HEK293T (cell line): ENCODE results near the gene EVA1B.

Experiments
- CTCF ChIA-PET: fragments of 350-600 bp; formaldehyde crosslinking; extraction: SDS; loops from one replicate; lab custom pipeline; 2021; ENCODE audit warnings: antibody characterized with exemption, inconsistent platforms; lab: Yijun Ruan, JAX
- POLR2A ChIA-PET: fragments of 350-600 bp; formaldehyde crosslinking; extraction: SDS; loops from one replicate; lab custom pipeline; 2020; ENCODE audit warnings: antibody characterized with exemption, inconsistent platforms; lab: Yijun Ruan, JAX
- DNase-seq: peaks from one replicate; pipeline ENCODE4 v3.0.0; 2012; ENCODE audit warnings: mixed read lengths; ENCODE audit errors: extremely low spot score
- ARNT ChIP-seq: fragments of 450-650 bp; IDR thresholded peaks from 2 replicates; pipeline ENCODE4 v1.6.1; 2017; ENCODE audit warnings: mild to moderate bottlenecking
- BHLHE40 ChIP-seq: fragments of 450-650 bp; IDR thresholded peaks from 2 replicates; pipeline ENCODE4 v1.6.1; 2016; ENCODE audit warnings: mild to moderate bottlenecking, moderate library complexity, borderline replicate concordance
- CTBP1 ChIP-seq: fragments of 450-650 bp; IDR thresholded peaks from 2 replicates; pipeline ENCODE4 v1.6.1; 2016; ENCODE audit warnings: borderline replicate concordance
- ELF4 ChIP-seq: fragments of 450-650 bp; IDR thresholded peaks from 2 replicates; pipeline ENCODE4 v1.6.1; 2017; ENCODE audit warnings: antibody characterized with exemption
- FOXA1 ChIP-seq: fragments of 450-650 bp; IDR thresholded peaks from 2 replicates; pipeline ENCODE4 v1.6.1; 2016; ENCODE audit warnings: mild to moderate bottlenecking
- FOXK2 ChIP-seq: fragments of 450-650 bp; IDR thresholded peaks from 2 replicates; pipeline ENCODE4 v1.6.1; 2016; ENCODE audit warnings: mild to moderate bottlenecking
- FOXM1 ChIP-seq: fragments of 450-650 bp; IDR thresholded peaks from 2 replicates; pipeline ENCODE4 v1.6.1; 2017; ENCODE audit warnings: mild to moderate bottlenecking, borderline replicate concordance
- HDGF ChIP-seq: fragments of 450-650 bp; IDR thresholded peaks from 2 replicates; pipeline ENCODE4 v1.6.1; 2017; ENCODE audit warnings: antibody characterized with exemption, borderline replicate concordance
- L3MBTL2 ChIP-seq: fragments of 450-650 bp; conservative IDR thresholded peaks from 2 replicates; pipeline ENCODE4 v1.6.1; 2016; ENCODE audit warnings: mild to moderate bottlenecking
- LEF1 ChIP-seq: fragments of 450-650 bp; IDR thresholded peaks from 2 replicates; pipeline ENCODE4 v1.6.1; 2017; ENCODE audit warnings: mild to moderate bottlenecking, borderline replicate concordance
- NFRKB ChIP-seq: fragments of 450-650 bp; IDR thresholded peaks from 2 replicates; pipeline ENCODE4 v1.6.1; 2016; ENCODE audit warnings: mild to moderate bottlenecking, moderate library complexity
- SP1 ChIP-seq: fragments of 450-650 bp; IDR thresholded peaks from 2 replicates; pipeline ENCODE4 v1.6.1; 2017
- SUZ12 ChIP-seq: fragments of 450-650 bp; IDR thresholded peaks from 2 replicates; pipeline ENCODE4 v1.6.1; 2016; ENCODE audit warnings: mild to moderate bottlenecking
- TARDBP ChIP-seq: fragments of 450-650 bp; IDR thresholded peaks from 2 replicates; pipeline ENCODE4 v1.6.1; 2016
- ZNF384 ChIP-seq: fragments of 450-650 bp; IDR thresholded peaks from 2 replicates; pipeline ENCODE4 v1.6.1; 2016
- TF ChIP-seq, protein P1 (sequence below): fragments of 450-650 bp; IDR thresholded peaks from 2 replicates; pipeline ENCODE4 v1.6.1; 2016

The EVA1B gene

DNA sequence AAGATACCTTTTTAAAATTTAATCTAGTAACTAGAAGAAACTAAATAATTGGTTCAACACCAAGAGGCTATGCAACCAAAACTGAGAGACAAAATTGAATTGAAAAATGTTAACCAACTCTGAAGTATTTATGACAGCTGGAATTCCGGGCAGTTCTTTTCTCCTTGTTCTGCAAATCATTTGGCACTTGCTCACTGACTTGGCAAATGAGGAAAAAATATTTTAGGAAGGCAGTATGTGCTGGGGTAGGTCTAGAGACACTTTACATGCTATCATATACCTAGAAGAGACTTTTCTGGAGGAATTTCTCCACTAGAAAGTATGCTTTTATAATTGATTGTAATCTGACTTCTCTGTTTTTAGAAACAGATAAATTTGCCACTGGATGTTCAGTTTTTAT lies 39.4 kb downstream of the EVA1B start:
- CTCF ChIA-PET, result interaction anchor here (1.6 kb wide), 1 partner anchor 96 kb away, joined by 4 read pairs; no protein-coding TSS in a partner anchor
- DNase-seq, result no peak

DNA sequence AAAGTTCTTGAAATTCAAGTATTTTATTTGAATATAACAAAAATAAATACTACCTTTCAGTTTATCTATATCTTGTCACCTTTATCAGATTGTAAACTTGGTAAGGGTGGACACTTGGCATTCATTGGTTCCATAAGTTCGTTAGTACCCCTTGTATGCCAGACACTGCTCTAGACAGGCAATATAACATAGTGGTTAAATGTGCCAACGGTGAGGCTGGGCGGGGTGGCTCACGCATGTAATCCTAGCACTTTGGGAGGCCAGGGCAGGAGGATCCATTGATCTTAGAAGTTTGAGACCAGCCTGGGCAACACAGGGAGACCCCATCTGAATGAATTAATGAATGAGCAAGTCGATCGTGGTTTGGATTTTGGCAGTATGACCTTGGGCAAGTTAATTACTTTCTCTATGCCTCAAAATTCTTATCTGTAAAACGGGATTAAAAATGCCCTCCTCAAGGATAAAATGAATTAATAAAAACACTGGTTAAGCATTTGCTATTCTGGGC lies 43.6 kb downstream of the EVA1B start:
- no peak for DNase-seq
- ChIA-PET POLR2A (interaction anchor here (1.5 kb wide), 1 partner anchor 125 kb away, joined by 4 read pairs; no protein-coding TSS in a partner anchor), CTCF (interaction anchor here (0.6 to 3.0 kb wide), 2 partner anchors 14 to 130 kb away, joined by 4 to 9 read pairs; partner anchors contain the start of gene TRAPPC3)
- TF ChIP-seq HDGF, result no peak
- TF ChIP-seq L3MBTL2, result no peak
- TF ChIP-seq ELF4, result no peak
- no peak for TF ChIP-seq BHLHE40
- TF ChIP-seq SUZ12, result no peak
- TF ChIP-seq ARNT, result no peak
- no peak for TF ChIP-seq SP1
- TF ChIP-seq TARDBP, result no peak
- TF ChIP-seq, protein P1, sequence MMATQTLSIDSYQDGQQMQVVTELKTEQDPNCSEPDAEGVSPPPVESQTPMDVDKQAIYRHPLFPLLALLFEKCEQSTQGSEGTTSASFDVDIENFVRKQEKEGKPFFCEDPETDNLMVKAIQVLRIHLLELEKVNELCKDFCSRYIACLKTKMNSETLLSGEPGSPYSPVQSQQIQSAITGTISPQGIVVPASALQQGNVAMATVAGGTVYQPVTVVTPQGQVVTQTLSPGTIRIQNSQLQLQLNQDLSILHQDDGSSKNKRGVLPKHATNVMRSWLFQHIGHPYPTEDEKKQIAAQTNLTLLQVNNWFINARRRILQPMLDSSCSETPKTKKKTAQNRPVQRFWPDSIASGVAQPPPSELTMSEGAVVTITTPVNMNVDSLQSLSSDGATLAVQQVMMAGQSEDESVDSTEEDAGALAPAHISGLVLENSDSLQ, result no peak
- TF ChIP-seq NFRKB, result no peak

More for the DNA sequence above, 39.4 kb downstream of the EVA1B start:
- TF ChIP-seq FOXA1, result no peak
- no peak for TF ChIP-seq CTBP1
- TF ChIP-seq ZNF384, result no peak
- no peak for TF ChIP-seq LEF1
- TF ChIP-seq FOXM1, result no peak
- no peak for TF ChIP-seq NFRKB
- no peak for TF ChIP-seq HDGF
- TF ChIP-seq ARNT, result no peak
- TF ChIP-seq BHLHE40, result no peak
- TF ChIP-seq SUZ12, result no peak
- TF ChIP-seq TARDBP, result no peak
- TF ChIP-seq, protein P1, result no peak
- no peak for TF ChIP-seq ELF4
- no peak for TF ChIP-seq L3MBTL2
- no peak for TF ChIP-seq FOXK2
- TF ChIP-seq SP1, result no peak
- POLR2A ChIA-PET, result no interaction called here

DNA sequence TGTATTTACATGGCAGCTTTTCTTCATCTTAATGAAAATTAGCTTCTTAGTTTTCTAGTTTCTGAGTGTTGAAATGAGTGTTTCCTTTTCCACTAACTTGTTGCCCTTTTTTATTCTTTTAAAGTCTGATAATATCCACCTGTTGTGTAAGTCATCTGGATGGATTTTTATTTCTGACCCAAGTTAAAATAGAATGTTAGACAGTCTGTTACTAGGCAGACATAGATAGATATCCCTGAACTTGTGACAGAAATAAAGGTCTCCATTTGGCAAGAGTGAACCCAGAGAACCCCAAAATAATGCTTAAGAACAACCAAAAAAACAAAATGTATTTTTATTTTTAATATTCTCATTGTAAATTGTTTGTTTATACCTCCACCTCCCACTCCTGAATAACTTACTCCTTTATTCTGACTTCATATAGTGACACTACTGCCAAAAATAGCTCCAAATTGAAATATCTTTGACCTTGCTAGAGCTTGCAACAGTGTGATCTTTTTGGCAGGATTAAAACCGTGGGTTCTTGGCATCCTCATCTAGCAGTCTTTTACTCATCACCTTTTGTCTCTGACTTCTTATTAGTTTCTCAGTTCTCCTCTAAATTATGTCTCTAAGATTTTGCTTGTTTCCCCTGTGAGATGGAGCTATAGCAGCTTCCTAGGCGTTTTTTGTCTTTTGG lies 44.2 kb downstream of the EVA1B start:
- no peak for DNase-seq
- TF ChIP-seq FOXK2 (no peak), BHLHE40 (no peak), LEF1 (no peak), HDGF (no peak), TARDBP (no peak), ARNT (no peak), ZNF384 (no peak), FOXM1 (no peak), ELF4 (no peak), SUZ12 (no peak), NFRKB (no peak), L3MBTL2 (no peak), SP1 (no peak), FOXA1 (no peak)
- TF ChIP-seq, protein P1, result no peak
- POLR2A ChIA-PET, result interaction anchor here (1.0 to 1.5 kb wide), 3 partner anchors 10 to 125 kb away, joined by 3 to 4 read pairs (median 3); partner anchors contain the start of gene THRAP3
- CTCF ChIA-PET, result interaction anchor here (3.0 kb wide), 1 partner anchor 130 kb away, joined by 9 read pairs; the partner anchor contains the start of gene TRAPPC3

DNA sequence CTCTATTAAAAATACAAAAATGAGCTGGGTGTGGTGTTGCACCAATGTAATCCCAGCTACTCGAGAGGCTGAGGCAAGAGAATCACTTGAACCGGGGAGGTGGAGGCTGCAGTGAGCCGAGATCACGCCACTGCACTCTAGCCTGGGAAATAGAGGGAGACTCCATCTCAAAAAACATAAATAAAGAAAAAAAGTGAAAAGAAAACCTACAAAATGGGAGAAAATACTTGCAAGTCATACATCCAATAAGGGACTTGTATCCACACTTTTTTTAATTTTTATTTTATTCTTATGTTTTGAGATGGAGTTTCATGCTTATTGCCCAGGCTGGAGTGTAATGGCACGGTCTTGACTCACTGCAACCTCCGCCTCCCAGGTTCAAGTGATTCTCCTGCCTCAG lies 46.8 kb downstream of the EVA1B start:
- POLR2A ChIA-PET, result no interaction called here
- CTCF ChIA-PET, result no interaction called here
- TF ChIP-seq FOXK2, result no peak
- TF ChIP-seq SUZ12, result no peak
- no peak for TF ChIP-seq LEF1
- no peak for TF ChIP-seq L3MBTL2
- TF ChIP-seq ZNF384, result no peak
- TF ChIP-seq BHLHE40, result no peak
- no peak for TF ChIP-seq FOXA1
- no peak for TF ChIP-seq SP1
- TF ChIP-seq HDGF, result no peak
- no peak for TF ChIP-seq FOXM1
- no peak for TF ChIP-seq ARNT
- TF ChIP-seq, protein P1, result no peak
- no peak for TF ChIP-seq CTBP1
- no peak for TF ChIP-seq NFRKB
- no peak for TF ChIP-seq TARDBP
- no peak for TF ChIP-seq ELF4
- DNase-seq, result no peak

DNA sequence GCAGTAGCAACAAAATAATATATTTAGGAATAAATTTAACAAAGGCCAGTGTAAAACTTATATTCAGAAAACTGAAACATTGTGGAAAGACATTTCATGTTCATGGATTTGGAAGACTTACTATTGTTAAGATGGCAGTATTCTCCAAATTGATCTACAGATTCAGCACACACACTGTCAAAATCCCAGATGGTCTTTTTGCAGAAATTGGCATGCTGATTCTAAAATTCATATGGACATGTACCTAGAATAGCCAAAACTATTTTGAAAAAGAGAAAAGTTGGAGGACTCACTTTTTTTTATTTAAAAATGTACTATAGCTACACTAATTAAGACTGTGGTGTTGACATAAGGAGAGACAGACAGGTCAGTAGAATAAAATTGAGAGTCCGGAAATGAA lies 49.2 kb downstream of the EVA1B start:
- CTCF ChIA-PET, result interaction anchor here (1.4 kb wide), 1 partner anchor 11 kb away, joined by 3 read pairs; no protein-coding TSS in a partner anchor
- DNase-seq, result no peak
- POLR2A ChIA-PET, result no interaction called here
- TF ChIP-seq FOXM1 (no peak), ELF4 (no peak), CTBP1 (no peak), HDGF (no peak), SUZ12 (no peak), TARDBP (no peak), L3MBTL2 (no peak), SP1 (no peak), ZNF384 (no peak), LEF1 (no peak), FOXK2 (no peak), ARNT (no peak), FOXA1 (no peak), NFRKB (no peak)
- TF ChIP-seq, protein P1, result no peak
